ENCODE data around the gene CSTPP1. TPM values are rescaled to one million over a fixed set of nuclear protein-coding genes. Genes with fewer than 3 reads are reported as not detected.

Gene CSTPP1
- total and polyA plus RNA-seq, 2 of the 8 experiments (the other 6 are each of a cell fraction or from before 2014, with no cell fraction given), result 24.2 to 28.7 TPM

- Histone ChIP-seq H3K18ac (ENCODE audit: extremely low read depth, low read length) (no peak overlapping the region; the same call in 1 of the 2 replicates), H3K4ac (replicated peaks; ENCODE audit: insufficient read length, low read depth, low read length) (peak overlapping the region; percentile 62), H3K23ac (ENCODE audit: insufficient read length) (no peak overlapping the region), H3K36me3 (ENCODE audit: control insufficient read depth in 2 of 4, insufficient read depth in 4 of 4, low read length in 3 of 4) (no peaks in the 10 kb centered on the region), H2BK15ac (ENCODE audit: low read length) (peak overlapping the region; percentile 98; the same call in 1 of the 2 replicates), H4K8ac (ENCODE audit: extremely low read depth, insufficient read depth, low read length) (no peak overlapping the region), H3K4me3 (ENCODE audit: extremely low read depth in 1 of 4, insufficient read depth in 2 of 4, low read depth in 3 of 4, low read length in 4 of 4) (peak overlapping the region in 3 of 4 experiments; percentile 38 to 56 (median 56); a peak in 6 of 8 replicates), H3K79me2 (ENCODE audit: control insufficient read depth in 1 of 2, insufficient read depth in 2 of 2, low read length in 2 of 2) (peaks cover 7 to 43% of the 10 kb centered on the region in 2 experiments), H2BK20ac (ENCODE audit: low read length) (0 out of 2 replicates have a peak overlapping the region, but pooled peaks have one; percentile 55), H3K4me2 (ENCODE audit: insufficient read depth in 1 of 2, low read depth in 2 of 2, low read length in 2 of 2) (peak overlapping the region; percentile 79 to 81), H3K27me3 (replicated peaks in 1 of 4; ENCODE audit: control insufficient read depth in 3 of 4, extremely low read depth in 1 of 4, insufficient read depth in 3 of 4, low read length in 3 of 4) (peaks cover 0 to 15% (median 5%) of the 10 kb centered on the region in 4 experiments; a peak in 5 of 7 replicates), H2BK5ac (ENCODE audit: low read depth, low read length) (peak overlapping the region; percentile 41; the same call in 1 of the 2 replicates), H2BK12ac (ENCODE audit: low read depth, low read length) (peak overlapping the region; percentile 51; the same call in 1 of the 2 replicates), H3K14ac (ENCODE audit: insufficient read length) (no peak overlapping the region), H2AFZ (ENCODE audit: low read length) (no peak overlapping the region), H4K5ac (ENCODE audit: insufficient read length, low read depth, low read length) (no peak overlapping the region), H3K79me1 (ENCODE audit: low read depth, low read length) (peaks cover 11% of the 10 kb centered on the region), H3K4me1 (replicated peaks in 1 of 4; ENCODE audit: control insufficient read depth in 3 of 4, insufficient read depth in 4 of 4, low read length in 3 of 4) (peaks cover 15 to 26% (median 24%) of the 10 kb centered on the region in 4 experiments), H2BK120ac (replicated peaks; ENCODE audit: low read depth, low read length) (no peak overlapping the region), H2AK5ac (ENCODE audit: low read depth, low read length) (no peak overlapping the region), H3K9me3 (ENCODE audit: insufficient read depth in 2 of 2, low read depth in 1 of 2, low read length in 1 of 2) (no peaks in the 10 kb centered on the region), H3K27ac (ENCODE audit: low read depth, low read length) (peak overlapping the region; percentile 55; the same call in 1 of the 2 replicates), H3K56ac (replicated peaks; ENCODE audit: insufficient read length, low read depth, low read length) (no peak overlapping the region), H3K23me2 (ENCODE audit: low read depth, low read length) (peaks cover 17% of the 10 kb centered on the region), H3K9ac (replicated peaks in 1 of 4; ENCODE audit: extremely low read depth in 1 of 4, low read depth in 3 of 4, low read length in 3 of 4) (no peak overlapping the region), H4K91ac (replicated peaks; ENCODE audit: insufficient read length, low read length) (no peak overlapping the region), H4K20me1 (replicated peaks in 1 of 2; ENCODE audit: control insufficient read depth in 1 of 2, insufficient read depth in 2 of 2, low read length in 2 of 2) (peaks cover 0 to 2% of the 10 kb centered on the region in 2 experiments)
- TF ChIP-seq TEAD4 (IDR thresholded peaks at IDR 0.05; ENCODE audit: low read depth, low read length), result no peak
- TF ChIP-seq EGR1 (IDR thresholded peaks at IDR 0.05; ENCODE audit: borderline replicate concordance, low read depth, low read length), result no peak
- no peak for TF ChIP-seq BACH1 (IDR thresholded peaks at IDR 0.05; ENCODE audit: low read length)
- TF ChIP-seq JUN (IDR thresholded peaks at IDR 0.05; ENCODE audit: low read depth, low read length), result no peak
- TF ChIP-seq CHD1 (IDR thresholded peaks at IDR 0.05; ENCODE audit: low read depth, low read length), result no peak
- TF ChIP-seq SIN3A (conservative IDR thresholded peaks at IDR 0.05 in 1 of 2, IDR thresholded peaks at IDR 0.05 in 1 of 2; ENCODE audit: low read depth in 1 of 2, low read length in 2 of 2), result no peak
- TF ChIP-seq ZNF274 (IDR thresholded peaks at IDR 0.05; ENCODE audit: borderline replicate concordance, extremely low read depth, low read length), result no peak
- TF ChIP-seq CHD2 (IDR thresholded peaks at IDR 0.05; ENCODE audit: low read length), result no peak
- no peak for TF ChIP-seq SRF (IDR thresholded peaks at IDR 0.05; ENCODE audit: low read depth, low read length)
- TF ChIP-seq SAP30 (IDR thresholded peaks at IDR 0.05; ENCODE audit: insufficient read depth, insufficient replicate concordance, low read length), result no peak
- TF ChIP-seq YY1 (IDR thresholded peaks at IDR 0.05; ENCODE audit: low read depth, low read length), result no peak
- TF ChIP-seq USF2 (IDR thresholded peaks at IDR 0.05; ENCODE audit: low read length), result no peak
- no peak for TF ChIP-seq TCF12 (IDR thresholded peaks at IDR 0.05; ENCODE audit: low read depth, low read length)
- POLR2A ChIA-PET (ENCODE audit: partially characterized antibody), result interaction anchor here (1.0 to 2.9 kb wide), 10 partner anchors 10 to 249 kb away, joined by 3 to 20 read pairs (median 4); no protein-coding TSS in a partner anchor
- FAIRE-seq (no peak), DNase-seq (ENCODE audit: low read depth in 1 of 2, low spot score in 2 of 2) (no peak)
- CTCF ChIA-PET (ENCODE audit: partially characterized antibody), result interaction anchor here (0.9 to 6.6 kb wide), 10 partner anchors 10 to 499 kb away, joined by 3 to 81 read pairs (median 6); partner anchors contain the start of gene CSTPP1
- WGBS, 2 experiments (ENCODE audit: extremely low coverage in 1 of 2, insufficient coverage in 1 of 2, insufficient read length in 1 of 2, insufficient replicate concordance in 2 of 2, low coverage in 1 of 2, low lambda C conversion rate in 2 of 2, missing lambda C conversion rate in 1 of 2), result 40% methylated on average over 3 of the region's 3 CpGs; no CpG with 5 or more reads in 1 of the 2 experiments
These were observed 23.1 kb upstream of the CSTPP1 start for GRCh38 chr11:46913484-46913883.
